Erythroblast (primary cell): Measurements from ENCODE around the gene TCERG1L.

Experiments
- GATA1 ChIP-seq: IDR thresholded peaks from 2 replicates; pipeline ENCODE4 v1.6.1; 2011; ENCODE audit warnings: low read depth, mild to moderate bottlenecking, control low read depth, low read length, moderate library complexity
- POLR2A ChIP-seq: IDR thresholded peaks from 2 replicates; pipeline ENCODE4 v1.6.1; 2011; ENCODE audit warnings: mild to moderate bottlenecking, low read length

- no peak for TF ChIP-seq POLR2A
- TF ChIP-seq GATA1, result no peak
Observed at GRCh38 chr10:131084791-131085090, 226.8 kb downstream of the TCERG1L start.
